H9 (cell line): ENCODE measurements around the gene GAK. TPM values are rescaled to one million over a fixed set of nuclear protein-coding genes. Genes with fewer than 3 reads are reported as not detected.

Experiments used
- DNase-seq: peaks from one replicate; pipeline ENCODE4 v3.0.0-alpha.2; 2017
- H2AFZ ChIP-seq: one replicate; pipeline ENCODE4 v1.6.1; 2013; ENCODE audit warnings: mild to moderate bottlenecking, low read length, control low read depth, moderate library complexity
- H2AK5ac ChIP-seq: 2 replicates; pipeline ENCODE4 v1.6.1; 2013; ENCODE audit warnings: low read length, control low read depth, mixed read lengths; ENCODE audit not compliant: insufficient read length
- H2BK120ac ChIP-seq: one replicate; pipeline ENCODE4 v1.6.1; 2013; ENCODE audit warnings: low read depth, mild to moderate bottlenecking, low read length, control low read depth, inconsistent platforms; ENCODE audit not compliant: poor library complexity, severe bottlenecking
- H2BK12ac ChIP-seq: 2 replicates; pipeline ENCODE4 v1.6.1; 2013; ENCODE audit warnings: low read length, control low read depth, mixed read lengths, low read depth; ENCODE audit not compliant: insufficient read length
- H2BK15ac ChIP-seq: 2 replicates; pipeline ENCODE4 v1.6.1; 2013; ENCODE audit warnings: low read depth, low read length, control low read depth
- H2BK20ac ChIP-seq: one replicate; pipeline ENCODE4 v1.6.1; 2013; ENCODE audit warnings: low read depth, mild to moderate bottlenecking, low read length, control low read depth, inconsistent platforms; ENCODE audit not compliant: poor library complexity, severe bottlenecking
- H2BK5ac ChIP-seq: 2 replicates; pipeline ENCODE4 v1.6.1; 2013; ENCODE audit warnings: low read length, control low read depth, mixed read lengths; ENCODE audit not compliant: insufficient read length
- H3K14ac ChIP-seq: 2 replicates; pipeline ENCODE4 v1.6.1; 2013; ENCODE audit warnings: low read length, control low read depth; ENCODE audit not compliant: insufficient read depth
- H3K18ac ChIP-seq: 2 replicates; pipeline ENCODE4 v1.6.1; 2013; ENCODE audit warnings: low read depth, mild to moderate bottlenecking, mixed read lengths, low read length, control low read depth; ENCODE audit not compliant: insufficient read length
- H3K23ac ChIP-seq: 2 replicates; pipeline ENCODE4 v1.6.1; 2013; ENCODE audit warnings: low read length, control low read depth, mixed read lengths, low read depth; ENCODE audit not compliant: insufficient read length
- H3K23me2 ChIP-seq: 2 replicates; pipeline ENCODE4 v1.6.1; 2013; ENCODE audit warnings: low read depth, mild to moderate bottlenecking, mixed read lengths, low read length, control low read depth; ENCODE audit not compliant: insufficient read length, poor library complexity, severe bottlenecking
- H3K27ac ChIP-seq: 2 replicates; pipeline ENCODE4 v1.5.1; 2013; ENCODE audit warnings: low read length, control low read depth, mixed read lengths, low read depth; ENCODE audit not compliant: insufficient read length
- H3K27me3 ChIP-seq: 2 replicates; pipeline ENCODE4 v1.6.1; 2013; ENCODE audit warnings: low read length, control low read depth, inconsistent platforms; ENCODE audit not compliant: insufficient read depth
- H3K4ac ChIP-seq: 2 replicates; pipeline ENCODE4 v1.6.1; 2013; ENCODE audit warnings: low read depth, mild to moderate bottlenecking, control low read depth, inconsistent platforms, low read length, moderate library complexity
- H3K4me1 ChIP-seq: 2 replicates; pipeline ENCODE4 v1.6.1; 2013; ENCODE audit warnings: low read length, control low read depth, inconsistent platforms; ENCODE audit not compliant: insufficient read depth
- H3K4me2 ChIP-seq: 2 replicates; pipeline ENCODE4 v1.6.1; 2013; ENCODE audit warnings: low read length, control low read depth, mixed read lengths; ENCODE audit not compliant: insufficient read length, insufficient read depth
- H3K56ac ChIP-seq: 2 replicates; pipeline ENCODE4 v1.6.1; 2013; ENCODE audit warnings: low read depth, mild to moderate bottlenecking, mixed read lengths, low read length, control low read depth; ENCODE audit not compliant: insufficient read length
- H3K79me1 ChIP-seq: 2 replicates; pipeline ENCODE4 v1.6.1; 2013; ENCODE audit warnings: low read depth, mild to moderate bottlenecking, moderate library complexity, low read length, control low read depth, inconsistent platforms; ENCODE audit not compliant: insufficient read depth, poor library complexity, severe bottlenecking
- H3K79me2 ChIP-seq: 2 replicates; pipeline ENCODE4 v1.6.1; 2013; ENCODE audit warnings: low read length, control low read depth, inconsistent platforms; ENCODE audit not compliant: insufficient read depth
- H3K9ac ChIP-seq: 2 replicates; pipeline ENCODE4 v1.6.1; 2013; ENCODE audit warnings: low read length, control low read depth, mixed read lengths; ENCODE audit not compliant: insufficient read length; ENCODE audit errors: extremely low read depth
- H3K9me3 ChIP-seq: one replicate; pipeline ENCODE4 v1.6.1; 2013; ENCODE audit warnings: low read depth, low read length, inconsistent platforms; ENCODE audit not compliant: control insufficient read depth
- H3T11ph ChIP-seq: one replicate; pipeline ENCODE4 v1.6.1; 2013; ENCODE audit warnings: mild to moderate bottlenecking, low read length, control low read depth, inconsistent platforms
- H4K20me1 ChIP-seq: one replicate; pipeline ENCODE4 v1.6.1; 2013; ENCODE audit not compliant: control insufficient read depth, insufficient read length, insufficient read depth
- H4K5ac ChIP-seq: 2 replicates; pipeline ENCODE4 v1.6.1; 2013; ENCODE audit warnings: low read depth, mild to moderate bottlenecking, mixed read lengths, low read length, control low read depth; ENCODE audit not compliant: insufficient read length
- H4K8ac ChIP-seq: replicated peaks from 2 replicates; pipeline ENCODE4 v1.6.1; 2013; ENCODE audit warnings: low read length, control low read depth, mixed read lengths, low read depth; ENCODE audit not compliant: insufficient read length
- H4K91ac ChIP-seq: 2 replicates; pipeline ENCODE4 v1.6.1; 2013; ENCODE audit warnings: low read depth, mild to moderate bottlenecking, moderate library complexity, mixed read lengths, low read length, control low read depth; ENCODE audit not compliant: insufficient read length
- H3K27ac Mint-ChIP-seq, 3 experiments: 2 replicates in 2 of 3; 3 replicates in 1 of 3; pipeline ENCODE4 v1.8.0; 2020 to 2021; ENCODE audit warnings: mixed read lengths in 3 of 3, mild to moderate bottlenecking in 1 of 3, moderate library complexity in 1 of 3
- H3K27me3 Mint-ChIP-seq: 2 replicates; pipeline ENCODE4 v1.8.0; 2021; ENCODE audit warnings: low read depth, mild to moderate bottlenecking, moderate library complexity, mixed read lengths
- H3K36me3 Mint-ChIP-seq, 3 experiments: 2 replicates in 2 of 3; 3 replicates in 1 of 3; pipeline ENCODE4 v1.8.0; 2020 to 2021; ENCODE audit warnings: low read depth in 3 of 3, mixed read lengths in 3 of 3; ENCODE audit not compliant: insufficient read depth in 1 of 3
- H3K4me1 Mint-ChIP-seq, 2 experiments: 2 replicates each; pipeline ENCODE4 v1.8.0; 2020; ENCODE audit warnings: mixed read lengths in 2 of 2
- H3K4me3 Mint-ChIP-seq, 2 experiments: 2 replicates in 1 of 2; 3 replicates in 1 of 2; pipeline ENCODE4 v1.8.0; 2020 to 2021; ENCODE audit warnings: mild to moderate bottlenecking in 2 of 2, mixed read lengths in 2 of 2, moderate library complexity in 1 of 2
- H3K9me3 Mint-ChIP-seq, 2 experiments: 2 replicates in 1 of 2; 3 replicates in 1 of 2; pipeline ENCODE4 v1.8.0; 2020; ENCODE audit warnings: mild to moderate bottlenecking in 2 of 2, mixed read lengths in 2 of 2, moderate library complexity in 1 of 2
- CTCF ChIP-seq: fragments of 200-600 bp; sonication (generic); conservative IDR thresholded peaks from 3 replicates; pipeline ENCODE4 v1.8.0; 2021; ENCODE audit warnings: antibody characterized with exemption, mild to moderate bottlenecking
- WGBS: extraction: QIAGEN DNeasy Blood & Tissue Kit; methylation state at CpG from one replicate; pipeline ENCODE4 v1.1.7; 2013; ENCODE audit warnings: missing lambda C conversion rate, low lambda C conversion rate, mixed read lengths; ENCODE audit not compliant: insufficient read length; ENCODE audit errors: extremely low coverage; 5-methylcytosine and 5-hydroxymethylcytosine counted together
- total RNA-seq: library from RNA; stranded (reverse); gene quantifications from 2 replicates; pipeline ENCODE4 v1.2.1, GENCODE V29; 2021

The GAK gene
- total RNA-seq, 1 experiment from 2014 or later = 80.7 TPM

- H3K27me3 Mint-ChIP-seq = peaks cover 100% of the 10 kb centered on the region
- no peak overlapping the region for H3K4me3 Mint-ChIP-seq
- Histone ChIP-seq H2BK5ac (no peak overlapping the region), H2BK20ac (no peak overlapping the region), H3K14ac (no peak overlapping the region), H3K23me2 (no peaks in the 10 kb centered on the region), H2BK120ac (no peak overlapping the region), H3K4ac (no peak overlapping the region), H3K4me2 (no peak overlapping the region), H3K56ac (no peak overlapping the region), H3K18ac (no peak overlapping the region), H3K79me2 (no peaks in the 10 kb centered on the region), H3T11ph (no peak overlapping the region), H3K23ac (no peak overlapping the region), H3K79me1 (no peaks in the 10 kb centered on the region), H2BK12ac (no peak overlapping the region), H4K20me1 (no peaks in the 10 kb centered on the region), H2AFZ (no peak overlapping the region), H3K9me3 (no peaks in the 10 kb centered on the region), H3K4me1 (no peaks in the 10 kb centered on the region), H4K91ac (no peak overlapping the region), H3K27me3 (peaks cover 36% of the 10 kb centered on the region), H2BK15ac (no peak overlapping the region), H4K8ac (no peak overlapping the region), H2AK5ac (no peak overlapping the region), H3K9ac (no peak overlapping the region), H3K27ac (no peak overlapping the region), H4K5ac (no peak overlapping the region)
- peaks cover 0 to 2% of the 10 kb centered on the region in 2 experiments; a peak in 1 of 5 replicates for H3K9me3 Mint-ChIP-seq
- WGBS = no CpG with 5 or more reads among the region's 11 CpGs
- H3K27ac Mint-ChIP-seq = no peak overlapping the region
- DNase-seq = no peak
- no peak for TF ChIP-seq CTCF
- H3K4me1 Mint-ChIP-seq = no peaks in the 10 kb centered on the region
- no peaks in the 10 kb centered on the region for H3K36me3 Mint-ChIP-seq
Observed at GRCh38 chr4:815464-816146, 116.5 kb downstream of the GAK start.
